PC-9 (cell line): Measurements from ENCODE around the gene IMMP1L. TPM values are rescaled to one million over a fixed set of nuclear protein-coding genes. Genes with fewer than 3 reads are reported as not detected.

ENCODE experiments used
- BruUV-seq: library from RNA; stranded (reverse); fragments of 400-500 nt; replicated peaks from 2 replicates; lab custom pipeline; 2021; lab: Mats Ljungman, UMichigan
- CTCF ChIA-PET: fragments of 300-600 bp; sonication (Branson Sonifier 250); formaldehyde crosslinking; loops from one replicate; lab custom pipeline; 2022; ENCODE audit warnings: antibody characterized with exemption; lab: Charles Lee
- POLR2A ChIA-PET: fragments of 300-600 bp; sonication (Branson Sonifier 250); formaldehyde crosslinking; loops from one replicate; lab custom pipeline; 2022; ENCODE audit warnings: antibody characterized with exemption; ENCODE audit not compliant: unreplicated experiment; lab: Charles Lee
- DNase-seq, 2 experiments: peaks; one replicate each; pipeline versions ENCODE4 v3.0.0 to v3.0.0-alpha.2; 2015 to 2022; ENCODE audit warnings: mixed read lengths in 1 of 2
- H2AFZ ChIP-seq: fragments of 200-600 bp; sonication (generic); 2 replicates; pipeline ENCODE4 v1.8.1; 2017; ENCODE audit warnings: antibody characterized with exemption
- H3F3A ChIP-seq: fragments of 200-600 bp; sonication (generic); 2 replicates; pipeline ENCODE4 v1.8.1; 2017; ENCODE audit warnings: antibody characterized with exemption, mild to moderate bottlenecking, low read depth; ENCODE audit not compliant: insufficient read depth
- H3K27ac ChIP-seq: fragments of 200-600 bp; sonication (generic); 2 replicates; pipeline ENCODE4 v1.6.1; 2016; ENCODE audit warnings: mixed run types
- H3K27me3 ChIP-seq: fragments of 200-600 bp; sonication (generic); 2 replicates; pipeline ENCODE4 v1.6.1; 2016; ENCODE audit warnings: low read depth, mixed run types; ENCODE audit not compliant: insufficient read depth
- H3K36me3 ChIP-seq: fragments of 200-600 bp; sonication (generic); 2 replicates; pipeline ENCODE4 v1.6.1; 2016; ENCODE audit warnings: low read depth, mixed run types
- H3K4me1 ChIP-seq: fragments of 200-600 bp; sonication (generic); replicated peaks from 2 replicates; pipeline ENCODE4 v1.6.1; 2016; ENCODE audit warnings: mixed run types; ENCODE audit not compliant: insufficient read depth
- H3K4me2 ChIP-seq: fragments of 200-600 bp; sonication (generic); 2 replicates; pipeline ENCODE4 v1.6.1; 2017; ENCODE audit warnings: mixed run types
- H3K4me3 ChIP-seq: fragments of 200-600 bp; sonication (generic); 2 replicates; pipeline ENCODE4 v1.6.1; 2016; ENCODE audit warnings: mixed run types
- H3K79me2 ChIP-seq: fragments of 200-600 bp; sonication (generic); 2 replicates; pipeline ENCODE4 v1.6.1; 2017; ENCODE audit warnings: low read depth, mixed run types
- H3K9me2 ChIP-seq: fragments of 200-600 bp; sonication (generic); 2 replicates; pipeline ENCODE4 v1.8.1; 2017; ENCODE audit warnings: mild to moderate bottlenecking; ENCODE audit not compliant: insufficient read depth
- H3K9me3 ChIP-seq: fragments of 200-600 bp; sonication (generic); 2 replicates; pipeline ENCODE4 v1.8.1; 2016; ENCODE audit warnings: low read depth; ENCODE audit not compliant: insufficient read depth
- H4K20me1 ChIP-seq: fragments of 200-600 bp; sonication (generic); 2 replicates; pipeline ENCODE4 v1.8.1; 2017; ENCODE audit not compliant: insufficient read depth
- CTCF ChIP-seq: fragments of 200-600 bp; sonication (generic); conservative IDR thresholded peaks from 2 replicates; pipeline ENCODE4 v1.6.1; 2017; ENCODE audit warnings: mixed run types, antibody characterized with exemption, mild to moderate bottlenecking, moderate library complexity
- EZH2 ChIP-seq: fragments of 200-600 bp; sonication (generic); IDR thresholded peaks from 2 replicates; pipeline ENCODE4 v1.8.0; 2017; ENCODE audit warnings: antibody characterized with exemption, low read depth
- intact Hi-C: fragments of 100-400 bp; cut with micrococcal nuclease; formaldehyde crosslinking; loops from one replicate; pipeline ENCODE4 v1.10.0; 2022; ENCODE audit not compliant: unreplicated experiment
- total RNA-seq: library from RNA; stranded (reverse); gene quantifications from 2 replicates; pipeline ENCODE4 v1.2.3, GENCODE V29; 2021

Gene IMMP1L
- total RNA-seq, 1 experiment from 2014 or later = 41.9 TPM

- no peaks in the 10 kb centered on the region; the same call in 1 of the 2 replicates for H3K9me2 ChIP-seq
- H3K9me3 ChIP-seq = no peaks in the 10 kb centered on the region
- intact Hi-C loops = no loop called here
- no peak for TF ChIP-seq CTCF
- no peak for TF ChIP-seq EZH2
- no peaks in the 10 kb centered on the region for H3K4me1 ChIP-seq
- POLR2A ChIA-PET = no interaction called here
- 0 out of 2 replicates have a peak, but pooled peaks cover 3% of the 10 kb centered on the region for H3K36me3 ChIP-seq
- H3K27ac ChIP-seq = no peak overlapping the region
- BruUV-seq = no TSS peak
- H4K20me1 ChIP-seq = no peaks in the 10 kb centered on the region
- H3K79me2 ChIP-seq = no peaks in the 10 kb centered on the region
- CTCF ChIA-PET = no interaction called here
- H3K4me2 ChIP-seq = no peak overlapping the region
- no peaks in the 10 kb centered on the region for H3K27me3 ChIP-seq
- H2AFZ ChIP-seq = no peak overlapping the region
- no peaks in the 10 kb centered on the region for H3F3A ChIP-seq
- DNase-seq = no peak
- no peak overlapping the region for H3K4me3 ChIP-seq
Observed at GRCh38 chr11:31419669-31420068, 89.8 kb downstream of the IMMP1L start.

- Histone ChIP-seq H3K4me1 (no peaks in the 10 kb centered on the region), H3K79me2 (no peaks in the 10 kb centered on the region), H3K36me3 (0 out of 2 replicates have a peak, but pooled peaks cover 3% of the 10 kb centered on the region), H3K27ac (no peak overlapping the region), H3K27me3 (no peaks in the 10 kb centered on the region), H3K9me2 (no peaks in the 10 kb centered on the region; the same call in 1 of the 2 replicates), H3K4me3 (no peak overlapping the region), H4K20me1 (no peaks in the 10 kb centered on the region), H3K9me3 (no peaks in the 10 kb centered on the region), H3F3A (no peaks in the 10 kb centered on the region), H3K4me2 (no peak overlapping the region), H2AFZ (no peak overlapping the region)
- intact Hi-C loops = no loop called here
- CTCF ChIA-PET = no interaction called here
- no peak for DNase-seq
- no TSS peak for BruUV-seq
- no peak for TF ChIP-seq EZH2
- TF ChIP-seq CTCF = no peak
- POLR2A ChIA-PET = no interaction called here
Observed at GRCh38 chr11:31419138-31419537, 90.3 kb downstream of the IMMP1L start.

GRCh38 chr11:31417816-31418215 lies 91.6 kb downstream of the IMMP1L start:
- DNase-seq = no peak
- Histone ChIP-seq H4K20me1 (no peaks in the 10 kb centered on the region), H3K9me3 (no peaks in the 10 kb centered on the region), H3K27me3 (no peaks in the 10 kb centered on the region), H3K4me3 (no peak overlapping the region), H3K4me2 (no peak overlapping the region), H3F3A (no peaks in the 10 kb centered on the region), H3K79me2 (no peaks in the 10 kb centered on the region), H3K36me3 (0 out of 2 replicates have a peak, but pooled peaks cover 3% of the 10 kb centered on the region), H3K9me2 (no peaks in the 10 kb centered on the region; the same call in 1 of the 2 replicates), H3K4me1 (no peaks in the 10 kb centered on the region), H2AFZ (no peak overlapping the region), H3K27ac (no peak overlapping the region)
- intact Hi-C loops = no loop called here
- no TSS peak for BruUV-seq
- CTCF ChIA-PET = no interaction called here
- POLR2A ChIA-PET = no interaction called here
- TF ChIP-seq EZH2 (no peak), CTCF (no peak)
